Measurements from ENCODE around the gene PTDSS2. TPM values are rescaled to one million over a fixed set of nuclear protein-coding genes. Genes with fewer than 3 reads are reported as not detected.

PTDSS2 gene
- total and polyA plus RNA-seq, 3 experiments from 2014 or later, result 11.5 to 28.4 (median 26.2) TPM

DNA sequence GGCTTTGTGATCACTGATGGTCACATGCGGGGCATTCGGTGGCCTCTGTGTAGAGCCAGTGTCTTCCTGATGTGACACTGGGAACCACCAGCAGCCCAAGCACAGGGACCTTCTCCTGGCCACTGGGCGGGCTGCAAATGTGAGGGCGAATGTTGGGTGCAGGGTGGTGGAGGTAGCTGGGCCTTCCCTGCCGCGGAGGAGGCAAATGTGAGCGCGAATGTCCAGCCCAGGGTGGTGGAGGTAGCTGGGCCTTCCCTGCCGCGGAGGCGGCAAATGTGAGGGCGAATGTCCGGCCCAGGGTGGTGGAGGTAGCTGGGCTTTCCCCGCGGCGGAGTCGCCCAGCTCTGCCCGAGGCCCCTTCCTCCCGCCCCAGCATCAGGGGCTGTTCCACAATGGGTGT lies 23.3 kb downstream of the PTDSS2 start:
- H3K27ac Mint-ChIP-seq, result no peak overlapping the region
- no peaks in the 10 kb centered on the region for H3K9me3 Mint-ChIP-seq
- Histone ChIP-seq H3K27me3 (ENCODE audit: insufficient read depth, low read length, poor library complexity, severe bottlenecking) (no peaks in the 10 kb centered on the region), H3K4me1 (ENCODE audit: insufficient read depth, low read length) (no peaks in the 10 kb centered on the region), H3K27ac (ENCODE audit: low read depth, low read length) (no peak overlapping the region), H3K36me3 (ENCODE audit: insufficient read depth, low read length) (no peaks in the 10 kb centered on the region), H3K9me3 (ENCODE audit: low read length) (no peaks in the 10 kb centered on the region), H3K4me3 (ENCODE audit: low read length) (no peak overlapping the region)
- ChIA-PET CTCF (no interaction called here), POLR2A (no interaction called here)
- no peaks in the 10 kb centered on the region for H3K36me3 Mint-ChIP-seq
- H3K4me3 Mint-ChIP-seq, result no peak overlapping the region
- H3K4me1 Mint-ChIP-seq, result no peaks in the 10 kb centered on the region
- no peaks in the 10 kb centered on the region for H3K27me3 Mint-ChIP-seq
- DNase-seq, result no peak

DNA sequence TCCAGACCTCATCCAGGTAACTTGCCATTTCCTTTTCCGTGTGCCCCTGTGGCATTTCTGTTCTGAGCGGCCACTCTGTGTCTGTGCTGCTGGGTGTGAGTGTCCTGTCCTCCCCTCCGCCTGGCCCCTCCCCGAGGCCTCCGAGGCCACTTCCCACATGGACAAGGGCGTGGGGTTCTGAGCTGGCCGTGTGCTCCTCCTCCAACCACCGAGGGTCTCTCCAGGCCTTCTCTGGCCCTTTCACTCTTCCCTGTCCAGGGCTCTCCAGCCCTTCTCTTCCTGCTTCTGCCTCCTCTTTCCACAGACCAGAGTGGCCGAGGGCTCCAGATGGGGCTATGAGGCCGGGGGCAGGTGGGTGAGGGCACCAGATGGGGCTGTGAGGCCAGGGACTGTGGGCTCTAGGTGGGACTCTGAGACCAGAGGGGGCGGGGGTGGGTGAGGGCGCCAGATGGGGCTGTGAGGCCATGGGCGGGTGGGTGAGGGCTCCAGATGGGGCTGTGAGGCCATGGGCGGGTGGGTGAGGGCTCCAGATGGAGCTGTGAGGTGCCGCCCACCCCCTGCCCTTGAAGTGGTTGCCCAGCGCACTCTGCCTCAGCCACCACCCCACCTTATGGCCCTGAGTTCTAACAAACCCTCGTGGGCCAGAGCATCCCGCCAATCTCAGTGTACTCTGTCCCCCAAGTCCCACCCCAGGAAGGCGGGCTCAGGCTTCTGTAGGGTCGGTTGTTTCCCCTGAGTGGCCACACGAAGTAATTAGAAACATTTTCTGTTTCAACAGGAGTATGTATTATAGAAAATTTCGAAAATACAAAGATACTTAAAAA lies 24.1 kb downstream of the PTDSS2 start:
- no peak overlapping the region for H3K27ac Mint-ChIP-seq
- H3K27me3 ChIP-seq (ENCODE audit: insufficient read depth, low read length, poor library complexity, severe bottlenecking), result no peaks in the 10 kb centered on the region
- no peak overlapping the region for H3K4me3 Mint-ChIP-seq
- H3K9me3 ChIP-seq (ENCODE audit: low read length), result no peaks in the 10 kb centered on the region
- H3K36me3 Mint-ChIP-seq, result no peaks in the 10 kb centered on the region
- no peak overlapping the region for H3K27ac ChIP-seq (ENCODE audit: low read depth, low read length)
- ChIA-PET POLR2A (no interaction called here), CTCF (no interaction called here)
- no peaks in the 10 kb centered on the region for H3K4me1 Mint-ChIP-seq
- H3K27me3 Mint-ChIP-seq, result no peaks in the 10 kb centered on the region
- no peaks in the 10 kb centered on the region for H3K4me1 ChIP-seq (ENCODE audit: insufficient read depth, low read length)
- H3K36me3 ChIP-seq (ENCODE audit: insufficient read depth, low read length), result no peaks in the 10 kb centered on the region
- no peaks in the 10 kb centered on the region for H3K9me3 Mint-ChIP-seq
- no peak overlapping the region for H3K4me3 ChIP-seq (ENCODE audit: low read length)
- no peak for DNase-seq

DNA sequence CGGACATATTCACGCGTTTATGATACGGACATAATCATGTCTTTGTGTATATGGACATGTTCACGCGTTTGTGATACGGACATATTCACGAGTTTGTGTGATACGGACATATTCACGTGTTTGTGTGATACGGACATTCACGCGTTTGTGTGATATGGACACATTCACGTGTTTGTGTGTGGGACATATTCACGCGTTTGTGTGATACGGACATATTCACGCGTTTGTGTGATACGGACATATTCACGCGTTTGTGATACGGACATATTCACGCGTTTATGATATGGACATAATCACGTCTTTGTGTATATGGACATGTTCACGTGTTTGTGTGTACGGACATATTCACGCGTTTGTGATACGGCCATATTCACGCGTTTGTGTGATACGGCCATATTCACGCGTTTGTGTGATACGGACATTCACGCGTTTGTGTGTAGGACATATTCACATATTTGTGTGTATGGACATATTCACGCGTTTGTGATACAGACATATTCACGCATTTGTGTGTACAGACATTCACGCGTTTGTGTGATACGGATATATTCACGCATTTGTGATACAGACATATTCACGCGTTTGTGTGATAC lies 24.9 kb downstream of the PTDSS2 start:
- no peaks in the 10 kb centered on the region for H3K4me1 ChIP-seq (ENCODE audit: insufficient read depth, low read length)
- no peak for DNase-seq
- no peaks in the 10 kb centered on the region for H3K27me3 ChIP-seq (ENCODE audit: insufficient read depth, low read length, poor library complexity, severe bottlenecking)
- no peak overlapping the region for H3K27ac Mint-ChIP-seq
- H3K36me3 ChIP-seq (ENCODE audit: insufficient read depth, low read length), result no peaks in the 10 kb centered on the region
- H3K4me3 Mint-ChIP-seq, result no peak overlapping the region
- no peaks in the 10 kb centered on the region for H3K4me1 Mint-ChIP-seq
- POLR2A ChIA-PET, result no interaction called here
- CTCF ChIA-PET, result no interaction called here
- no peaks in the 10 kb centered on the region for H3K9me3 Mint-ChIP-seq
- H3K36me3 Mint-ChIP-seq, result no peaks in the 10 kb centered on the region
- H3K27me3 Mint-ChIP-seq, result no peaks in the 10 kb centered on the region
- no peak overlapping the region for H3K27ac ChIP-seq (ENCODE audit: low read depth, low read length)
- H3K9me3 ChIP-seq (ENCODE audit: low read length), result no peaks in the 10 kb centered on the region
- H3K4me3 ChIP-seq (ENCODE audit: low read length), result no peak overlapping the region

DNA sequence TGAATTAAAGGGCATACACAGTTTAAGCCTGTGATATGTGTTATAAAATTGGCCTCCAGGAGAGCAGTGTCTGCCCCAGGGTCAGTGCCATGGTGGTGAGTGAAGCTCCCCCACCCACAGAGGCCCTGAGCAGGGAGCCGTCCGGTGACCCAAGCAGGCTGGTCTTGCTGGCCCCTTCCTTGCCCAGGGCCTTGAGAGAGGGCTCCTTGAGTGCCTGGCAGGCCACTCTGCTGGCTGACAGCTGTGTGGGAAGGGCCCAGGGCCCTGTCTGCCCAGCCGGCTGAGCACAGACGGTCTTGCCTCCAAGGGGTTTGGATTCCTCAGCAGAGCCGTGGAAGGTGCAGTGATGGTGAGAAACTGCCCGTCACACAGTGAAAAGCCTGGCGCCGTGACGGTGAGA lies 25.9 kb downstream of the PTDSS2 start:
- H3K4me1 ChIP-seq (ENCODE audit: insufficient read depth, low read length), result no peaks in the 10 kb centered on the region
- no peak overlapping the region for H3K4me3 ChIP-seq (ENCODE audit: low read length)
- H3K4me1 Mint-ChIP-seq, result no peaks in the 10 kb centered on the region
- ChIA-PET CTCF (no interaction called here), POLR2A (no interaction called here)
- H3K4me3 Mint-ChIP-seq, result no peak overlapping the region
- no peak for DNase-seq
- no peaks in the 10 kb centered on the region for H3K27me3 Mint-ChIP-seq
- no peaks in the 10 kb centered on the region for H3K9me3 ChIP-seq (ENCODE audit: low read length)
- peaks cover 0 to under 1% (median under 1%) of the 10 kb centered on the region in 3 donors for H3K36me3 Mint-ChIP-seq
- no peaks in the 10 kb centered on the region for H3K9me3 Mint-ChIP-seq
- H3K36me3 ChIP-seq (ENCODE audit: insufficient read depth, low read length), result no peaks in the 10 kb centered on the region
- no peaks in the 10 kb centered on the region for H3K27me3 ChIP-seq (ENCODE audit: insufficient read depth, low read length, poor library complexity, severe bottlenecking)
- H3K27ac ChIP-seq (ENCODE audit: low read depth, low read length), result no peak overlapping the region
- no peak overlapping the region for H3K27ac Mint-ChIP-seq

DNA sequence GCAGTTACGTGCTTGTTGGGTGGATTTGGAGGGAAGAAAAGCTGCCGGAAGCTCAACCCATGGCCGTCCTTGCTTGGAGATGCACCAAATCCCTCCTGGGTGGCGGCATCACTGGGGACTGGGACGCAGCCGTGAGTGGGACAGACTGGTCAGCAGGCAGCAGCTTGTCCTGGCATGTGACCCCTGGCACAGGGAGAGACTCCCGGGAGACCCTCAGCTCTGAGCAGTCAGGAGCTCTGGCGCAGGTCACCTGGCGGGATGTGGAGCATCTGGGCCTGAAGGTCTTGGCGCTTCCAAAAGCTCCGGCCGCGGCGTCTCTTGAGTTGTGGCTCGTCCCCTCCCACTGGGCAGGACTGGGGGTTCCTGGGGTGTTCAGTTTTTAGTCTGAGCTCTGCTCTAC lies 26.3 kb downstream of the PTDSS2 start:
- CTCF ChIA-PET, result no interaction called here
- POLR2A ChIA-PET, result no interaction called here
- no peaks in the 10 kb centered on the region for H3K9me3 ChIP-seq (ENCODE audit: low read length)

DNA sequence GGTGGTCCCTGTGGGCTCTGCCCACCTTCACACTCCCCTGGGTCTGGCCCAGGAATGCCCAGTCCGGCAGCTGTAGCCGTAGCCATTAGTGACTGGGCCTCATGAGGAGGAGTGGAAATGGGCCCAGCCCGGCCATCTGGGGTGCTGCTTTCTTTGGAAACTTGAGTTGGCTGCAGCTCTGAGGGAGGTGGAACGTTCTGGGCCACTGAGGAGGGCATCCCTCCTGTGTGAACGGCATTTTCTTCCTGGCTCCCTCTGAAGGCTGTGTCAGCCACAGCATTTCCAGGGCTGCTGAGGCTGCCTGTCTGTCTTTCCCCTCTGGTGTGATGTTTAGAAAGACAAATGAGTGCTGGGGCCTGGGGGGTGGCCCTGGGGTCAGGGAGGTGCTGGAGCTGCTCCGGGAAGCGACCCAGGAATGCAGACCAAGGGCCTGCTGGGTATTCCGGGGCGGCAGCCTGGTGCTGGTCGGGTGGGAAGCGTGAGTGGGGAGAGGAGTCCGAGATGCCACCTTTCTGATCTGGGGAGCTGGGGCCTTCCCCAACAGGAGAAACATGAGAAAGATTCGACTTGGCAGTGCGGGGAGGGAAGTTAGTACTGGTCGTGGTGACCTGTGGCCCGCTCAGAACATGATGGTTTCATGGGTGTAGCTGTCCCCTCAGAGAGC lies 27.1 kb downstream of the PTDSS2 start:
- Histone ChIP-seq H3K4me1 (ENCODE audit: insufficient read depth, low read length) (no peaks in the 10 kb centered on the region), H3K27me3 (ENCODE audit: insufficient read depth, low read length, poor library complexity, severe bottlenecking) (no peaks in the 10 kb centered on the region), H3K9me3 (ENCODE audit: low read length) (no peaks in the 10 kb centered on the region), H3K27ac (ENCODE audit: low read depth, low read length) (no peak overlapping the region), H3K36me3 (ENCODE audit: insufficient read depth, low read length) (no peaks in the 10 kb centered on the region), H3K4me3 (ENCODE audit: low read length) (no peak overlapping the region)
- DNase-seq, result no peak
- H3K27me3 Mint-ChIP-seq, result no peaks in the 10 kb centered on the region
- H3K4me1 Mint-ChIP-seq, result no peaks in the 10 kb centered on the region
- H3K36me3 Mint-ChIP-seq, result peaks cover 0 to 4% (median 2%) of the 10 kb centered on the region in 3 donors
- ChIA-PET CTCF (no interaction called here), POLR2A (no interaction called here)
- H3K9me3 Mint-ChIP-seq, result no peaks in the 10 kb centered on the region
- H3K27ac Mint-ChIP-seq, result peak overlapping the region in 1 of 8 donors; percentile 9
- H3K4me3 Mint-ChIP-seq, result no peak overlapping the region

More for the DNA sequence above, 26.3 kb downstream of the PTDSS2 start:
- Mint-ChIP-seq H3K36me3 (peaks cover 0 to 3% (median 2%) of the 10 kb centered on the region in 3 donors), H3K27ac (no peak overlapping the region), H3K4me3 (no peak overlapping the region), H3K9me3 (no peaks in the 10 kb centered on the region), H3K4me1 (no peaks in the 10 kb centered on the region), H3K27me3 (no peaks in the 10 kb centered on the region)
- no peaks in the 10 kb centered on the region for H3K4me1 ChIP-seq (ENCODE audit: insufficient read depth, low read length)
- no peak overlapping the region for H3K27ac ChIP-seq (ENCODE audit: low read depth, low read length)
- H3K4me3 ChIP-seq (ENCODE audit: low read length), result no peak overlapping the region
- H3K27me3 ChIP-seq (ENCODE audit: insufficient read depth, low read length, poor library complexity, severe bottlenecking), result no peaks in the 10 kb centered on the region
- no peaks in the 10 kb centered on the region for H3K36me3 ChIP-seq (ENCODE audit: insufficient read depth, low read length)
- no peak for DNase-seq

DNA sequence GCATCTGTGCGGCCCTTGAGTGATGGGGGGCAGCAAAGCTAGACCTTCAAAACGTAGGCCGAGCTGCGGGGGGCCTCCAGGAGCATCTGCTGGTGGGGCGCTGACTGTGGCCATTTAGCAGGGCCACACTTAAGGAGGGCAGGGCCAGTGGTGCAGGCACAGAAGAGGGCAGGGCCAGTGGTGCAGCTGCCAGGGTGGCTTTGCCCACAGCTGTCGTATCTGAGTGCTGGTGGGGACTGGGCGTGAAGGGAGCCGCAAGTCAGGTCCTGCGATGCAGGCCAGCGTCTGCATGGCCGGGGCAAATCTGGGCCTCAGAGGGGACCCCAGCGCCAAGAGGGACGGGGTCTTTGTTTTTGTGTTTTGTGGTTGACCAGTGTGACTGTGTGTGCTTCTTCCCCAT lies 29.2 kb downstream of the PTDSS2 start:
- no peaks in the 10 kb centered on the region for H3K9me3 Mint-ChIP-seq
- H3K4me3 Mint-ChIP-seq, result no peak overlapping the region
- Histone ChIP-seq H3K27ac (ENCODE audit: low read depth, low read length) (no peak overlapping the region), H3K9me3 (ENCODE audit: low read length) (no peaks in the 10 kb centered on the region), H3K4me1 (ENCODE audit: insufficient read depth, low read length) (no peaks in the 10 kb centered on the region), H3K4me3 (ENCODE audit: low read length) (no peak overlapping the region), H3K36me3 (ENCODE audit: insufficient read depth, low read length) (no peaks in the 10 kb centered on the region), H3K27me3 (ENCODE audit: insufficient read depth, low read length, poor library complexity, severe bottlenecking) (no peaks in the 10 kb centered on the region)
- H3K27me3 Mint-ChIP-seq, result no peaks in the 10 kb centered on the region
- CTCF ChIA-PET, result interaction anchor here (0.7 to 1.2 kb wide), 3 partner anchors 14 to 23 kb away, joined by 3 read pairs; no protein-coding TSS in a partner anchor
- POLR2A ChIA-PET, result no interaction called here
- peak overlapping the region in 1 of 8 donors; percentile 89 for H3K27ac Mint-ChIP-seq
- H3K36me3 Mint-ChIP-seq, result peaks cover 0 to 4% (median 2%) of the 10 kb centered on the region in 3 donors
- no peaks in the 10 kb centered on the region for H3K4me1 Mint-ChIP-seq
- DNase-seq, result no peak

DNA sequence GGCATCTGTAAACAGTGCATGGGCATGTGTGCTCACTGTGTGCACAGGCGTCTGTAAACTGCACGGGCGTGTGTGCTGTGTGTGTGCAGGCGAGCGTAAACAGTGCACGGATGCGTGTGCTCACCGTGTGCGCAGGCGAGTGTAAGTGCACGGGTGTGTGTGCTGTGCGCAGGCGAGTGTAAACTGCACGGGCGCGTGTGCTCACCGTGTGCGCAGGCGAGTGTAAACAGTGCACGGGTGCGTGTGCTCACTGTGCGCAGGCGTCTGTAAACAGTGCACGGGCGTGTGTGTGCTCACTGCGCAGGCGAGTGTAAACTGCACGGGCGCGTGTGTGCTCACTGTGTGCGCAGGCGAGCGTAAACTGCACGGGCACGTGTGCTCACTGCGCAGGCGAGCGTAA lies 34.5 kb downstream of the PTDSS2 start:
- no peak overlapping the region for H3K27ac Mint-ChIP-seq
- DNase-seq, result no peak

More for the DNA sequence above, 34.5 kb downstream of the PTDSS2 start:
- Histone ChIP-seq H3K27me3 (ENCODE audit: insufficient read depth, low read length, poor library complexity, severe bottlenecking) (no peaks in the 10 kb centered on the region), H3K9me3 (ENCODE audit: low read length) (no peaks in the 10 kb centered on the region), H3K4me3 (ENCODE audit: low read length) (no peak overlapping the region), H3K27ac (ENCODE audit: low read depth, low read length) (no peak overlapping the region), H3K36me3 (ENCODE audit: insufficient read depth, low read length) (no peaks in the 10 kb centered on the region), H3K4me1 (ENCODE audit: insufficient read depth, low read length) (no peaks in the 10 kb centered on the region)
- Mint-ChIP-seq H3K27me3 (no peaks in the 10 kb centered on the region), H3K4me3 (no peak overlapping the region), H3K9me3 (no peaks in the 10 kb centered on the region), H3K36me3 (peaks cover 0 to 8% (median 2%) of the 10 kb centered on the region in 3 donors), H3K4me1 (no peaks in the 10 kb centered on the region)
- CTCF ChIA-PET, result no interaction called here
- POLR2A ChIA-PET, result no interaction called here
